ENCODE measurements around the gene STX18. TPM values are rescaled to one million over a fixed set of nuclear protein-coding genes. Genes with fewer than 3 reads are reported as not detected.
"Not testable (repeated sequence)": the region's sequence is repeated elsewhere in the genome, so short reads cannot be mapped to it uniquely, and the experiment has no call there.

STX18 gene
- total RNA-seq, 1 experiment from 2014 or later: 18.5 TPM

GRCh38 chr4:4566359-4566758 is 24.5 kb upstream of the STX18 start:
- H2AFZ ChIP-seq (ENCODE audit: low read depth, low read length, poor library complexity, severe bottlenecking); H3K79me2 ChIP-seq (ENCODE audit: insufficient read depth, low read length); POLR2A ChIA-PET; H3K36me3 ChIP-seq (ENCODE audit: control insufficient read depth in 1 of 2, insufficient read depth in 2 of 2, low read length in 2 of 2); H3K9me3 ChIP-seq (ENCODE audit: control insufficient read depth in 1 of 2, insufficient read depth in 1 of 2, low read depth in 1 of 2, low read length in 2 of 2); H3K4me3 ChIP-seq (replicated peaks in 1 of 2; ENCODE audit: low read depth in 1 of 2, low read length in 2 of 2); BruUV-seq (replicated peaks); CTCF ChIA-PET; H3K9me2 ChIP-seq (ENCODE audit: insufficient read depth); DNase-seq (ENCODE audit: low read depth, low spot score); H3K27ac ChIP-seq (ENCODE audit: low read depth, low read length); H3K4me1 ChIP-seq (ENCODE audit: control insufficient read depth in 1 of 2, insufficient read depth in 2 of 2, low read length in 2 of 2); H3K27me3 ChIP-seq (ENCODE audit: insufficient read depth, low read length); intact Hi-C loops (cut with micrococcal nuclease); RAD21 ChIA-PET (ENCODE audit: low non-redundant PET in 1 of 2, low total read pairs in 2 of 2, uncharacterized antibody in 2 of 2, unreplicated experiment in 2 of 2); H3K9ac ChIP-seq (ENCODE audit: low read length); H4K20me1 ChIP-seq (ENCODE audit: insufficient read depth); H3K4me2 ChIP-seq (ENCODE audit: low read length): not testable (repeated sequence)
- ATAC-seq: peak; percentile 93
- TF ChIP-seq RAD21 (IDR thresholded peaks at IDR 0.05; ENCODE audit: low read depth): peak; percentile 14; the same call in 1 of the 2 replicates

- H3K4me1 ChIP-seq (ENCODE audit: control insufficient read depth in 1 of 2, insufficient read depth in 2 of 2, low read length in 2 of 2): no peaks in the 10 kb centered on the region
- no TSS peak for BruUV-seq (replicated peaks)
- H3K9ac ChIP-seq (ENCODE audit: low read length): no peak overlapping the region
- ChIA-PET RAD21 (ENCODE audit: low non-redundant PET in 1 of 2, low total read pairs in 2 of 2, uncharacterized antibody in 2 of 2, unreplicated experiment in 2 of 2) (no interaction called here), POLR2A (no interaction called here), CTCF (interaction anchor here (0.5 kb wide), 1 partner anchor 1428 kb away, joined by 3 read pairs; no protein-coding TSS in a partner anchor)
- DNase-seq (ENCODE audit: low read depth, low spot score) (no peak), ATAC-seq (no peak)
- H3K9me2 ChIP-seq (ENCODE audit: insufficient read depth): no peaks in the 10 kb centered on the region
- H3K27me3 ChIP-seq (ENCODE audit: insufficient read depth, low read length): no peaks in the 10 kb centered on the region
- no peak for TF ChIP-seq CEBPB (IDR thresholded peaks at IDR 0.05; ENCODE audit: low read depth)
- no peak for TF ChIP-seq RAD21 (IDR thresholded peaks at IDR 0.05; ENCODE audit: low read depth)
- TF ChIP-seq EGR1 (IDR thresholded peaks at IDR 0.05; ENCODE audit: low read depth): no peak
- TF ChIP-seq TCF7L2 (IDR thresholded peaks at IDR 0.05; ENCODE audit: borderline replicate concordance, extremely low read depth, insufficient read depth, insufficient read length): no peak
- TF ChIP-seq ZNF274 (IDR thresholded peaks at IDR 0.05; ENCODE audit: low read depth, low read length): no peak
- no peak for TF ChIP-seq POLR2A (IDR thresholded peaks at IDR 0.05; ENCODE audit: borderline replicate concordance, extremely low read depth, insufficient read depth, insufficient read length)
- no peak for TF ChIP-seq CBX3 (IDR thresholded peaks at IDR 0.05; ENCODE audit: low read depth)
- no peak for TF ChIP-seq ATF3 (IDR thresholded peaks at IDR 0.05)
- TF ChIP-seq SIN3A (IDR thresholded peaks at IDR 0.05; ENCODE audit: low read depth): no peak
- no peak for TF ChIP-seq POLR2AphosphoS5 (IDR thresholded peaks at IDR 0.05; ENCODE audit: low read depth, low read length)
- TF ChIP-seq ZBTB33 (IDR thresholded peaks at IDR 0.05; ENCODE audit: extremely low read depth, insufficient replicate concordance, low read length): no peak
- no peak for TF ChIP-seq JUND (IDR thresholded peaks at IDR 0.05)
- intact Hi-C loops (cut with micrococcal nuclease): no loop called here
- H3K79me2 ChIP-seq (ENCODE audit: insufficient read depth, low read length): no peaks in the 10 kb centered on the region
- no peak overlapping the region for H2AFZ ChIP-seq (ENCODE audit: low read depth, low read length, poor library complexity, severe bottlenecking)
- no peak overlapping the region for H3K4me3 ChIP-seq (replicated peaks in 1 of 2; ENCODE audit: low read depth in 1 of 2, low read length in 2 of 2)
- H3K36me3 ChIP-seq (ENCODE audit: control insufficient read depth in 1 of 2, insufficient read depth in 2 of 2, low read length in 2 of 2): peaks cover 0 to 9% of the 10 kb centered on the region in 2 experiments; a peak in 1 of 4 replicates
- H3K9me3 ChIP-seq (ENCODE audit: control insufficient read depth in 1 of 2, insufficient read depth in 1 of 2, low read depth in 1 of 2, low read length in 2 of 2): no peaks in the 10 kb centered on the region
- H3K4me2 ChIP-seq (ENCODE audit: low read length): no peak overlapping the region
- no peaks in the 10 kb centered on the region for H4K20me1 ChIP-seq (ENCODE audit: insufficient read depth)
- H3K27ac ChIP-seq (ENCODE audit: low read depth, low read length): no peak overlapping the region
Measured at GRCh38 chr4:4564522-4564921, 22.7 kb upstream of the STX18 start.
